Activated naive CD4-positive, alpha-beta T cell treated with anti-CD3 and anti-CD28 coated beads, Interleukin-2, amount 10 ng/mL, durations not matched to agents 5 hours and 36 hours (primary cell): Measurements from ENCODE around the gene PURB. TPM values are rescaled to one million over a fixed set of nuclear protein-coding genes. Genes with fewer than 3 reads are reported as not detected.

Experiments
- total RNA-seq, 2 experiments: library from RNA; stranded (reverse); gene quantifications; one replicate each; pipeline ENCODE4 v1.2.3, GENCODE V29; 2021

PURB gene
- 10 to 100 TPM; 22.9 to 24.2 TPM for total RNA-seq

DNA sequence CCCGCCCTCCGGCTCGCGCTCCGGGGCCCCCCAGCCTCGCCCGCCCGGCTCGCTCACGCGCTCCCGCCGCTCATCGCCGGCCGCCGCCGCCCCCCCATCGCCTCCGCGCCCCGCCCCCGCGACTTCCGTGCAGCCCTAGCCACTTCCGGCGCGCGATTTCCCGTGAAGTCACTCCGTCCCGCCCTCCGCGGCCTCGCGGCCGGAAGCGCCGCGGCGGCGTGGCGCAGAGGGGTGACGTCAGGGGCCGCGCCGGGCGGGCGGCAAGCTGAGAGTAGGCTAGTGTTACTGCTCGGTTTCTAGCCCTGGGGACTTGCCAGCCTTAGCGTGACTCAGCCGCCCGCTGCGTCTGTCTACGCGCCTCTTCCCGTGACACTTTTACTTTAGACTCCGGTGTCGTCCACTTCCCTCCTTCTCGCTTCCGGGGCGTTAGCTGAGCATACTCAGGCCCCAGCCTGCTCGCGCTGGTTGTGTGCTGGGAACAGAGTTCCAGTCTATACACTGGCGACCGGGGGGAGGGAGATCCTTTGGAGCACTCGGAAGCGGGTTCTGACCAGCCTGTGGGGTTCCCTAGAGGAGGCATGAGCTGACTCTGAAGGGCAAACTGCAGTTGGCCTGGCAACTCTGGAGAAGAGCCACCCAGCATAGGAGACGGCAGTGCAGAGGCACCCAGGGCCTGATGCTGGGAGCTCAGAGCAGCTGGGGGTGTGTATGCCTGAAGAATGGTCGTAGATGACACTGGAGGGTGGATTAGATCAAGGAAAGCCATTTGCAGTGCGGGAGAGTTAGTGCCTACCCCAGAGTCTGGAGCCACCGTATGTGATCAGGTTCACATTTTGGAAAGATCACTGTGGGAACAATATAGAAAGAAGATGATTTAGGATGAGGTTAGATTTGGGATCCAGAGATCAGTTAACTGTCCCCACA is at the start of gene PURB:
Gene PURB (minus strand): TSS at position 137 of the 924 bp plus-strand sequence. CDS start 182 bp downstream, outside the sequence.

DNA sequence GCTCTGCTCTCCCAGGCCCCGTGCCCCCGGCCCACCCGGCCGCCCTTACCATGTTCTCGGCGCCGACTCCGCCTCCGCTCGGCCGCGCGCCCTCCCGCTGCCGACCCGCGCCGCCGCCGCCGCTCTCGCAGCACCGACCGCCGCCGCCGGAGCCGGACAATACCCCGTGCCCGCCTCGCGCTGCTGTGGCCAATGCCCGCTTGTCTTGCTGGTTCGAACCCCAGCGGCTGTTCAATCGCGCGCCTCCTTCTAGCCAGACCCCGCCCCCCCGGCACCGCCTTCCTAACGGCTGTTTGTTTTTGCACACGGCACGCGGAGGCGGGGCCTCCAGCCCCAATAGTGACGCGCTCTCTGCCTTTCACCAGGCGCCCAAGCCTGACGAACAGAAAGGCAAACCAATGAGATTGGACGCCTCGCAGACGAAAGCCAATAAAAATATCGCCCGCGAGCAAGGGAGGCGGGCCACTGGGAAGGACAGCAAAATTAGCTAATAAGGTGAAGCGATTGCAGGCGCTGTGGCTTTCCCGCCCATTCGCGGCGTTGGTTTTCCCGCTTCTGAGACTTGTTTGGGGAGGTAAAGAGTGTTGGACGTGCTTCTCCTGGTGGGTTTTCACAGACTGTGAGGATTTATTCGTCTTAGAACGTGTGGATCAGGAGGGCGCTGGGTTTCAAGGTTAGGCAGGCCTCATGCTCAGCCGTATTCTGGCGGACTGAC is 37.3 kb downstream of the PURB start, which contains the start of gene H2AZ2:
Gene H2AZ2 (minus strand): TSS at position 168 of the 715 bp plus-strand sequence. CDS start 116 bp downstream, at position 52.

Other genes with a start within 250 kb of the PURB start
- 100 to 1,000 TPM in 1 of 2 experiments, 10 to 100 TPM in 1; 98.4 to 108 TPM for gene ZMIZ2, start 136.7 kb downstream of the PURB start, total RNA-seq
- gene PPIA, start 88.8 kb downstream of the PURB start, total RNA-seq = 1,000 to 10,000 TPM; 2,212 to 2,296 TPM
- 100 to 1,000 TPM; 340 to 341 TPM for gene H2AZ2, start 37.4 kb downstream of the PURB start, total RNA-seq
- 100 to 1,000 TPM; 371 to 382 TPM for gene MYO1G, start 93.5 kb upstream of the PURB start, total RNA-seq
- gene CCM2, start 114.7 kb upstream of the PURB start, total RNA-seq = 100 to 1,000 TPM; 118 to 125 TPM
- not detected for gene NACAD, start 203.4 kb upstream of the PURB start, total RNA-seq
- gene TBRG4, start 226.2 kb upstream of the PURB start, total RNA-seq = 100 to 1,000 TPM; 107 to 109 TPM